GM23248 (cell line): ENCODE measurements around the gene HIVEP3.

Experiments used
- EZH2 ChIP-seq: fragments of 200-600 bp; sonication (generic); IDR thresholded peaks from 2 replicates; pipeline ENCODE4 v1.6.1; 2018; ENCODE audit warnings: antibody characterized with exemption, mild to moderate bottlenecking; ENCODE audit not compliant: insufficient read depth, poor library complexity, severe bottlenecking
- EZH2phosphoT487 ChIP-seq: fragments of 200-600 bp; sonication (generic); IDR thresholded peaks from 2 replicates; pipeline ENCODE4 v1.6.1; 2018; ENCODE audit warnings: antibody characterized with exemption, moderate library complexity, mild to moderate bottlenecking, low read depth; ENCODE audit not compliant: insufficient read depth

- no peak for TF ChIP-seq EZH2
- no peak for TF ChIP-seq EZH2phosphoT487
Observed at GRCh38 chr1:41587791-41588190, 330.9 kb downstream of the HIVEP3 start.
